ENCODE data around the gene MPV17L.
"Not testable (repeated sequence)": the region's sequence is repeated elsewhere in the genome, so short reads cannot be mapped to it uniquely, and the experiment has no call there.

MPV17L gene

DNA sequence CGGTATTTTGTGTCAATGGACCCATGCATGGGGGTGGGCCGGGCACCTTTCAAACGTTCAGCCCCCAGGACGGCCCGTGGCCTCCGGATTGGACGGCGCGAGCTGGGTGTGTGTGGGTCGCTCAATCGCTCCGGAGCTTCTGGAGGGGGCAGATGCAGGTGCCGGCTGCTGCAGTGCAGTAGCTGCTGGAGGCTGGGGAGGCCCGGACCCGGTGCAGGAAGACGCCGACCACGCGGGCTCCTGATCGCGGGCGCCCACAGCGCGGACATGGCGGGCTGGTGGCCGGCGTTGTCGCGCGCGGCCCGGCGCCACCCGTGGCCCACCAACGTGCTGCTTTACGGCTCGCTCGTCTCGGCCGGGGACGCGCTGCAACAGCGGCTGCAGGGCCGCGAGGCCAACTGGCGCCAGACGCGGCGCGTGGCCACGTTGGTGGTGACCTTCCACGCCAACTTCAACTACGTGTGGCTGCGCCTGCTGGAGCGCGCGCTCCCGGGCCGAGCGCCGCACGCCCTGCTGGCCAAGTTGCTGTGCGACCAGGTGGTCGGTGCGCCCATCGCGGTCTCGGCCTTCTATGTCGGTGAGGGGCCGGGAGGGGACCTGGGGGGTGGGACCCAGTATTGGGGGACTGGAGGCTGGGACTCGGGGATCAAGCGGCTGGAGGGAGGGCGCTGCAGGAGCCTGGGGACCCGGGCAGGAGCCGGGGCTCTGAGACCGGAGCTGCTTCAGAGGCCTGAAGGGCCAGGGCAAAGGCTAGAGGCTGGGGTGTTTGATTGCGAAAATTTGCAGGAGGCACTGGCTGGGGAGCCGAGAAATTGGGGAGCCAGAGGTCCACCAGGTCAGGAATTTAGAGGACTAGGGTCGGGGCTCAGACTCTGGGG is at the start of gene MPV17L:
Gene MPV17L (plus strand): TSS at position 124 of the 878 bp plus-strand sequence. CDS start 144 bp downstream, at position 268.
- DNase-seq (ENCODE audit: low read depth in 2 of 2), result not testable (repeated sequence)

DNA sequence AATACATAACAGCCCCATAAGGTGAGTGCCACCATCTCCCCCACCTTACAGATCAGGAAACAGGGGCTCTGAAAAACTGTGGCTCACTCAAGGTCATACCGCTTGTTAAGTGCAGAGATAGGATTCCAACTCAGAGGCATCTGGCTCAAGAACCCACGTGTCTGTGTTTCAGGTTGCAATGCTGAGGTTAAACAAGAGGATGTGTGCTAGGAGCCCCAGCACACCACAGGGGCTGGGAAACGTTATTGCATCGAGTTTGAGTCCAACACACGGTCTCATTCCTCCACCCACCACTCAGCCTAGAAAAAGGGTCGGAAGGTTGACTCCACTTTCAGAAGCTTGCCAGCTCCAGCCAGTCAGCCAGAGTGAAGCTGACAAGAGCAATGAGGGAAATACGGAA is 46.8 kb upstream of the MPV17L start:
- DNase-seq (ENCODE audit: low read depth in 2 of 2), result not testable (repeated sequence)

DNA sequence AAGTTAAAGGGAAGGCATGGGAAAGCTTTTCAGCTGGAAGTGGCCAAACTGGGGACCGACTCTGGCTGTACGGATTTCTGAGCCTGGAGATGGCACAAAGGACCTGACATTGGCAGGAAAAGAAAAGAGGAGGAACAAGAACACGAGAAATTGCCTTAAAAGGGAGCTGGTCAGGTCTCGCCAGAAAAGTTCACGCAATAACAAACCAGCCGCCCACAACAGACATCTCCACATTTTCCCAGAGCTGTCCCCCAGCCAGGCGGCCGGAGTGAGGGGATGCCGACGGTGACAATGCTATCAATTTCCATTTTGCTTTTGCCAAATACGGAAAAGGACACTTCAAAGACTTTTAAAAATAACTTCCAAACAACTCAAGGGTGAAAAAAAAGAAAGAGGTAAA is 44.3 kb upstream of the MPV17L start:
- not testable (repeated sequence) for DNase-seq (ENCODE audit: low read depth in 2 of 2)

DNA sequence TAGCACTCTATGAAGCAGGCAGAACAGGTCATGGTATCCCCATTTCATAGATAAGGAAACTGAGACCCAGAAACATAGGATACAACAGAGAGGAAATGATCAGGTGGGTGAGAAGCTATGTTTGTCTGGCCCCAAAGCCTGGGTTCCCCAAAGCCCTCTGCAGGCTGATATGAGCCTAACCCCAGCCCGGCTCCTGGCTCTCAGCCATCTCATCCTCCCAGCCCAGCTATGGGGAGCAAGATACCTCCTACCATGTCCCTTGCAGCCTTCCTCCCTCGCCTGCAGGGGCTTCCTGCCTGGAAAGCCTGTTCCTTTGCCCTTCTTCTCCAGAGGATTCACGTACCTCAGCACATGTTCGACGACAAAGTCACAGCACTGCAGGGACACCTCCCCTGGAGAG is 43.8 kb upstream of the MPV17L start:
- not testable (repeated sequence) for DNase-seq (ENCODE audit: low read depth in 2 of 2)

DNA sequence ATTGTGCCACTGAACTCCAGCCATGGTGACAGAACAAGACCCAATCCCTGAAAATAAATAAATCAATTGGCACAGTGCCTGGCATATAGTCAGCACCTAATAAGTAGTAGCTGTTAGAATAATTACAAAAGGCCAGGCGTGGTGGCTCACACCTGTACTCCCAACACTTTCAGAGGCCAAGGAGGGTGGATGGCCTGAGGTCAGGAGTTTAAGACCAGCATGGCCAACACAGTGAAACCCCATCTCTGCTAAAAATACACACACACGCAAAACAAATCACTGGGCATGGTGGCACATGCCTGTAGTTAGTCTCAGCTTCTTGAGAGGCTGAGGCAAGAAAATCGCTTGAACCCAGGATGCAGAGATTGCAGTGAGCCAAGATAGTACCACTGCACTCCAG is 42.7 kb upstream of the MPV17L start:
- DNase-seq (ENCODE audit: low read depth in 2 of 2), result not testable (repeated sequence)

DNA sequence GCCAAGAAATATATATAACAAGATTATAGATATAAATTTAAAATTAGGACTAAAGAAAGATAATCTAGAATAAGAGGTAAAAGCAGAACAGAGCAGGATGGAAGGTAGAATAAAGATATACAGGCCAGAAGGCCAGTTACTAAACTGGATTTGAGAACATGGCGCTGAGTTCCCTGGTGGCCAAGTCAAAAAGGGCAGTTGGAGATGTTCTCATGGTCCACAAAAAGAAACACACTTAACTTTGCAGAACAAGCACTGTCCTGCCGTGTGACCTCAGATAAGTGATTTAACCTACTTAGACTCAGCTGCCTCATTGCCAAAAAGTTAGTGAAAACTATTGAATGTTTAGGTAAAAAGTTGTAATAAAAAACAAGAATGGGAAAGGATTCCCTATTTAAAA is 40.7 kb upstream of the MPV17L start:
- DNase-seq (ENCODE audit: low read depth in 2 of 2), result not testable (repeated sequence)

DNA sequence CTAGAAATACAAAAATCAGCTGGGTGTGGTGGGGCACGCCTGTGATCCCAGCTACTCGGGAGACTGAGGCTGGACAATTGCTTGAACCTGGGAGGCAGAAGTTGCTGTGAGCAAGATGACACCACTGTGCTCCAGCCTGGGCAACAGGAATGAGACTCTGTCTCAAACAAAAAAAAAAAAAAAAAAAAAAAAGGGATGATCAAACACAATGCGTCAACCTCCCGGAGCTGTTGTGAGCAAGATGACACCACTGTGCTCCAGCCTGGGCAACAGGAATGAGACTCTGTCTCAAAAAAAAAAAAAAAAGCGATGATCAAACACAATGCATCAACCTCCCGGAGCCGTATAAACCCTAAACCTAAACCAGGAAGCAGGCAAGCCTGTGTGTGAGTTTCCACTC is 38.1 kb upstream of the MPV17L start:
- not testable (repeated sequence) for DNase-seq (ENCODE audit: low read depth in 2 of 2)

DNA sequence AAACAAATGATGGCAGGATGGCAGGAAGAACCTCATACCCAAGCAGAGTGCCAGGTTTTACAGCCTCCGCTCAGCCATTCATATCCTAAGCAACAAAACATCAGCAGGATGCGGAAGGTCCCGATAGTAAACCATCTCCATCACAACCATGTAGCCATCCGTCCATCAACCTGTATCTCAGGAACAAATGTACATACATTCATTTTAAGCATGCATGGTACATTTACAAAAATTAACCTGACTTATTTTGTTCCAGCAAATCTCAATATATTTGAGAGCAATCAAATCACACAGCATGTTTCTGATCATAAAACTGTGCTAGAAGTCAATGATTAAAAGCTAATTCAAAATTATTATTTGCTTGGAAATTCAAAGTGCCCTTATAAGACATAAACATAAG is 17.4 kb upstream of the MPV17L start, which contains the start of gene NPIPA5:
Gene NPIPA5 (minus strand): TSS at position 101 of the 400 bp plus-strand sequence. CDS start 0 bp downstream, at position 101.
- DNase-seq (ENCODE audit: low read depth in 2 of 2), result not testable (repeated sequence)

DNA sequence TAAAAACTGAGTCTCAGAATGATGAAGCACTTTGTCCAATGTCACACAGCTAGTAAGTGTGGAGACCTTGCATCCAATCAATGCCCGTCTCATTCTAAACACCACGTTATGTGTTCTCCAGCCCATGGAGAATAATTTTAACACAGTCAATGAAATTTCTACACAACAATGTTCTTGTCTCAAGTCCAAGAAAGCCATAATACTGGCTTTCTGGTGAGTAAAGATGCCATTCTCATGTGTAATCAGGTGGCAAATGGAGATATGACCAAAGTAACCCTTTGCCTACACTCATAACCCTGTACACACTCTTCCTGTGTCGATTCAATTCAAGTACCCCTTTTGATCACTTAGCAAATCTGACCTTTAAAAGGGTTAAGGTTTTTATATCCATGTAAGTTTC is 12.7 kb upstream of the MPV17L start:
- not testable (repeated sequence) for DNase-seq (ENCODE audit: low read depth in 2 of 2)

DNA sequence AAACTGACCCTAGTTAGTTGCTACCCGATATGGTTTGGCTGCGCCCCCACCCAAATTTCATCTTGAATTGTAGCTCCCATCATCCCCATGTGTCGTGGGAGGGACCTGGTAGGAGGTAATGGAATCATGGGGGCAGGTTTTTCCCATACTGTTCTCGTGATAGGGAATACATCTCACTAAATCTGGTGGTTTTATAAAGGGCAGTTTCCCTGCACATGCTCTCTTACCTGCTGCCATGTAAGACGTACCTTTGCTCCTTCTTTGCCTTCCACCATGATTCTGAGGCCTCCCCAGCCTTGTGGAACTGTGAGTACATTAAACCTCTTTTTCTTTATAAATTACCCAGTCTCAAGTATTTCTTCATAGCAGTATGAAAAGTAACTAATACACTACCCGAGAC is 7.5 kb upstream of the MPV17L start:
- DNase-seq (ENCODE audit: low read depth in 2 of 2), result not testable (repeated sequence)

DNA sequence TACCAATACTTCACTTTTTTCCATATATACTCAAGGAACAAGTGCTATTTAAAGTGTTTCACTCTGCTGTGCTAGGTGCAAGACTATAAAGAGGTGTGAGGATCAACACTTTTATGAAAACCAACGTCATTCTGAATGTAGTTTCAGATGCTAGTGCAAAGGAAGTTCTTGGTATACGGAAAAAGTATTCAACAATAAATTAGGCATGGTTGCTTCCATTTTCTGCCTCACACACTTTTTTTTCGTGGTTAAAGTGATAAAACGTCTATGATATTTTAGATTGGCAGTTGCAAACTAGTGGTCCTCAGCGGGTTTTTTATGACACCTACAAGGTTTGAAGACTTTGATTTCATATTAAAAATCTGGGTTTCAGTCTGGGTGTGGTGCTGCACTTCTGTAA is 5.6 kb upstream of the MPV17L start:
- DNase-seq (ENCODE audit: low read depth in 2 of 2), result not testable (repeated sequence)

DNA sequence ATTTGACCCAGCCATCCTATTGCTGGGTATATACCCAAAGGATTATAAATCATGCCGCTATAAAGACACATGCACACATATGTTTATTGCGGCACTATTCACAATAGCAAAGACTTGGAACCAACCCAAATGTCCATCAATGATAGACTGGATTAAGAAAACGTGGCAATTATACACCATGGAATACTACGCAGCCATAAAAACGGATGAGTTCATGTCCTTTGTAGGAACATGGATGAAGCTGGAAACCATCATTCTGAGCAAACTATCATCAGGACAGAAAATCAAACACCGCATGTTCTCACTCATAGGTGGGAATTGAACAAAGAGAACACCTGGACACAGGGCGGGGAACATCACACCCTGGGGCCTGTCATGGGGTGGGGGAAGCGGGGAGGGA is 2.5 kb upstream of the MPV17L start:
- DNase-seq (ENCODE audit: low read depth in 2 of 2), result not testable (repeated sequence)

DNA sequence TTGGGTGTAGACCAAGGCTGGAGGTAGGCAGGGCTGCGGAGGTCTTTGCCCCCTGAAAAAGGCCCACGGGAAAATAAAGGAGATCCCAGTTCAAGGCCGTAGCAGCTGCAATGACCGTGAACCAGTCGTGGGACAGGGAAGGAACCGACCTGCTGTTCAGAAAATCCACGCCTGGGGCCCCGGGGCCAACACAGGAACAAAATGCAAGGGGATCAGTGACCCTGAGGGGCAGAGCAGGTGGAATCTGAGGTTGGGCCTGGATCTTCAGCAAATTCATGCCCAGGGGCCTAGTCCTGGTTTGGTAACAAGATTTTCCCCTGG is 915 bp downstream of the MPV17L start:
- DNase-seq (ENCODE audit: low read depth in 2 of 2), result not testable (repeated sequence)

DNA sequence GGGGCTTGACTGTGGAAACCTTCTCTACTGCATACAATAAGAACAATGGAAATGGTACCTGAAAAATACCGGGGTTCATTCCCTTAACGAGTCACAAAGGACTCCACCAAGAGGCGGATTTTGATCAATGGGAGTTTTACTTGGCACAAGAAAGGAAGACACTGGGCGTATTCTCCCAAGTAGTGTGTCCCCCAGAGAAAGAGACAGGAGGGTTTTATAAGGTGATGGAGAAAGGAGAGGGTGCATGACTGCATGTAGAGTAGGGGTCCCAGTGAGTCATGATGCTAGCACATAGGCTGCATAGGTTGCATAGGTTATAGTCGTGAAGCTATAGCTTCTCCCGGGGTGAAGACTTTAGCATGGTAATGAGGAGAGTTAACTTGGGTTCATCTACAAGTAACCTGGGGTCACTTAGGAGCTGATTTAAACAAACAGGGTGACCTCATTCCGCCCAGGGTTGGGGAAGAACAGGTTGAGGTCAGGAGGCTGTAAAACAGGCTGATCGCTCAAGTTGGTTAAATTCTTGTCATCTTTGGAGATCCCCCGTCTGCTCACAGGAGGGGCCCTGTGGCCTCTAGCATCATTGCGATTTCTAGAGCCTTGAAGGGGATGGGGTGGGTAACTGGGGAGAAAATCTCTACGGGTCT is 1.5 kb downstream of the MPV17L start:
- no peak for DNase-seq (ENCODE audit: low read depth in 2 of 2)

DNA sequence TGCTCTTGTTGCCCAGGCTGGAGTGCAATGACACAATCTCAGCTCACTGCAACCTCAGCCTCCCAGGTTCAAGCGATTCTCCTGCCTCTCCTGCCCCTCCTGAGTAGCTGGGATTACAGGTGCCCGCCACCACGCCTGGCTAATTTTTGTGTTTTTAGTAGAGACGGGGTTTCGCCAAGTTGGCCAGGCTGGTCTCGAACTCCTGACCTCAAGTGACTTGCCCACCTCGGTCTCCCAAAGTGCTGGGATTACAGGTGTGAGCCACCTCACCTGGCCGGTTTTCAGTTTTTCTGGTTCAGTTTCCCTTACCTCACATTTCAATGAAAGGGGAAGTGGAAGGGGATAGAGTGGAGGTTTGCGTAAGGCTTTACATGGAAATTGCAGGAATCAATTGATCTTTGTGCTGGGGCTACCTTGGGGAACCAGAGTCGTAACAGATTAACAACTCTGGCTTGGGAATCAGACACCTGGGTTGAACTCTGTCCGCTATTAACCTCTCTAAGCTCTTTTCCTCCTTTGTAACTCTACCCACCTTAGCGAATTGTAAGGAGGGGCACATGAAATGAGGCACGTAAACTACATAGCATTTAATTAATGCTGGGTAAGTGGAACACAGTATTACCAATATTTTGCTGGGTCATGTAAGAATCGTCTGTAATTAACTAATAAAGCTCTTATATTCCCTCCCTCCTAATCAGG is 3.2 kb downstream of the MPV17L start:
- no peak for DNase-seq (ENCODE audit: low read depth in 2 of 2)

DNA sequence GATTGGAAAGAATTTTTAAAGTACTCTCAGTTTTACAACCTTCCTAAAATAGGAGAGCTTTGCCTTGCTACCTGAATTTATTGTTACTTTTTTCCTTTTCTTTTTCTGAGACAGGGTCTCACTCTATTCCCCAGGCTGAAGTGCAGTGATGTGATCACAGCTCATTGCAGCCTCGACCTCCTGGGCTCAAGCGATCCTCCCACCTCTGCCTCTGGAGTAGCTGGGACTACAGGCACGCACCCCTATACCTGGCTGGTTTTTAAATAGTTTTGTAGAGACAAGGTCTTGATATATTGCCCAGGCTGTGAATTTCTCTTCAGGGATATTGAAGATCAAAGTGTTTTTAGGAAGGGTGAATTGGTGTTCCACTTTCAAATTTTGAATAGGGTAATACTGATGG is 3.8 kb downstream of the MPV17L start:
- DNase-seq (ENCODE audit: low read depth in 2 of 2), result no peak

DNA sequence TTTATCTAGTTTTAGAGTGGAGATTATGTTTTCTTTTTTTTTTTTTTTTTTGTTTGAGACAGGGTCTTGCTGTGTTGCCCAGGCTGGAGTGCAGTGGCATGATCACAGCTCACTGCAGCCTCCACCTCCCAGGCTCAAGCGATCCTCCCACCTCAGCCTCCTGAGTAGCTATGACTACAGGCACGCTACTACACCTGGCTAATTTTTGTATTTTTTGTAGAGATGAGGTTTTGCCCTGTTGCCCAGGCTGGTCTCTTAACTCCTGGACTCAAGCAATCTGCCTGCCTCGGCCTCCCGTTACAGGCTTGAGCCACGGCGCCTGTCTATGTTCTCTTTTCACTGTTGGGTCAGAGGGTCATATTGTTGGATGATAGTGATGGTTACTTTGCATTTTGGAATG is 4.8 kb downstream of the MPV17L start:
- DNase-seq (ENCODE audit: low read depth in 2 of 2), result not testable (repeated sequence)

DNA sequence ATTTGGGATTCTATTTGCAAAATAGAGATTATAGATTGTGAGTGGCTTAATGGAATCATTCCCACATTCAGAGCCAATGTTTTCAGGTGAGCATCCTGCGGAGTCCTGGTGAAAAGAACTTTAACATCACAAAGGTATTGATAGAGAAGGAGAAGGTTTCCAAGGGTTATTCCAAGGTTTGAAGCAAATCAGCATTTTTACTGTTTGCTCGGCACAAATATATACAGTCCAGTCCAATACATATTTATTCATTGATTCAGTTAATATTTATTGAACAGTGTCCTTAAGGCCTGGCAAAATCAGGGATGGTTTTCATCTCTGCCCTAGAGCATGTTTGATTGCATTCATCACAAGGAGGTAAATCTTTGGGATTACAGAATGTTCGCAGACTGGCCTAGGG is 6.4 kb downstream of the MPV17L start:
- DNase-seq (ENCODE audit: low read depth in 2 of 2), result no peak

DNA sequence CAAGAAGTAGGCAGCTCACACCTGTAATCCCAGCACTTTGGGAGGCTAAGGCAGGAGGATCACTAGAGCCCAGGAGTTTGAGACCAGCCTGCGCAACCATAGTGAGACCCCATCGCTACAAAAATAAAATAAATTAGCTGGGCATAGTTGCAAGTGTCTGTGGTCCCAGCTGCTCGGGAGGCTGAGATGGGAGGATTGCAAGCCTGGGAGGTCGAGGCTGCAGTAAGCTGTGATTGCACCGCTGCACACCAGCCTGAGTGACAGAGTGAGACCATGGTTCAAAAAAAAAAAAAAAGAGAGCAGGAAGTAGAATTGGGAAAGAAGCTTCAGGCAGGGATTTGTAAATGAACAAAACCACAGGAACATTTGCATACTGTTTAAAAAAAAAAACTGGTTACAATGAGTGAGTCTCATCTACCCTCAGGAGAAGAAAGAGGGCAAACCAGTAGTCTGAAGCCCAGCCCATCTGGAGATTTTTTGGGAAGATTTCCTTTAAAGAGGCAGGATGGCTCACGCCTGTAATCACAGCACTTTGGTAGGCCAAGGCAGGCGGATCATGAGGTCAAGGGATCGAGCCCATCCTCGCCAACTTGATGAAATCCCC is 7.9 kb downstream of the MPV17L start:
- no peak for DNase-seq (ENCODE audit: low read depth in 2 of 2)

DNA sequence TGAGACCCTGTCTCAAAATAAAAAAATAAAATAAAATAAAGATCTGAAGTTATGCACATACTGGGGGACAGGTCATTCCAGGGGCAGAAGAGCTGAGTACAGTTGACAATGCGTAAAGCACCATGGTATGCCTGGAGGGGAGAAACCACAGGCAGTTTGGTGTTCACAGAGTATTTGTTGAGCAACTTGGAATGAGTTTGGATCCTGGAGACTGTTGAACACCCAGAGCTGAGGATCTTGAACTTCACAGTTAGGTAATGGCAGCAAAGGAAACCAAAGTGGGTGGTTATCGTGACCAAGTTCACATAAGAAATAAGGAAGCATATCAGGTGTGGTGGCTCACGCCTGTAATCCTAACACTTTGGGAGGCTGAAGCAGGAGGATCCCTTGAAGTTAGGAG is 8.5 kb downstream of the MPV17L start:
- DNase-seq (ENCODE audit: low read depth in 2 of 2), result not testable (repeated sequence)

DNA sequence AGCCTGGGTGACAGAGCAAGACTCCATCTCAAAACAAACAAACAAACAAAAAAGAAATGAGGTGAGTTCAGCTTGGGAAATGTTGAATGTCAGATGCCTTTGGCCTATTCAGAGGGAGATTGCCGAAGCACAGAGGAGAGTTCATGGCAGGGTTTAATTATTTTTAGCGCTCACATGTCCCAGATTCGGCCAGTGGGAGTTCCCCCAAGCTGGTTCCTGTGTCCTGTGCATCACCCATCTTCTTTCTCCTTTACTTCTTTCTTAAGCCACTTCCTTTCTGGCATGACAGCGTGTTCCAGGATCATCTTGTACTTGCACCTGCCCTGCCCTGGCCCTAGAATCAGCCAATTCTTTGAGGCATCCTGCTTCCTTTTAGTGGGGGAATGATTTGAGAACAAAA is 9.2 kb downstream of the MPV17L start:
- no peak for DNase-seq (ENCODE audit: low read depth in 2 of 2)

DNA sequence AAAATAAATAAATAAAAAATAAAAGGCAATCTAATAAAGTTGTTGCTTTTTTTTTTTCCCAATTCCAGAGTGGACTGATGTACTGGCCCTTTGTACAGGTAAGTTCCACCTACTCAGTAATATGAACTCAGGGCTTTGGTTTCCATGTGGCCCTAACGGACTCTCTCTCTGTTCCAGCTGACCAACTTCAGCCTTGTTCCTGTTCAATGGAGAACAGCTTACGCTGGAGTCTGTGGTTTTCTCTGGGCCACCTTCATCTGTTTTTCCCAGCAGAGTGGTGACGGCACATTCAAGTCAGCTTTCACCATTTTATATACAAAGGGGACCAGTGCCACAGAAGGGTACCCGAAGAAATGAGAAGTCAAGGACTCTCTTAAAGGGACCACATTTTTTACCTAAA is 12.2 kb downstream of the MPV17L start:
- DNase-seq (ENCODE audit: low read depth in 2 of 2), result not testable (repeated sequence)
